ENCODE data around the gene DHRS1. TPM values are rescaled to one million over a fixed set of nuclear protein-coding genes. Genes with fewer than 3 reads are reported as not detected.

The DHRS1 gene
- total and polyA plus RNA-seq, 2 of the 4 experiments (the other 2 are of a cell fraction): 15.8 to 38.6 TPM

DNA sequence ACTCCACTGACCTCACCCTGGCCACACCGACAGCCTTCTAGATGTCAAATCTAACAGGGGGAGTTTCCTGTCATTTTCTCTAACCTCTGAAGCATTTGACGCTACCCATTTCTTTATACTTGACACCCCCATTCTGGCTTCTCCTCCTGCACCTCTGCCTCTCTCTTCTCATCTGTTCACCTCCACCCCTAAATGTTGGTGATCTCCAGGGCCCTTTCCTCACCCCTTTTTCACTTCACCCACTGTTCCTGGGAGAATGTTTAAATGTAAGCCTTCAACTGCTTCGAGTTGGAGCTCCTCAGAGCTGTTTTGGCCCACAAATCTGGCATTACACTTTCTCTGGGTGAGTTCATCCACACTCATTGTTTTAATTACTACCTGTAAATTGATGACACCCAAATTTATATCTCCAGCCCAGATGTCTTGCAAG is 27.7 kb downstream of the DHRS1 start:
- Histone ChIP-seq H2BK5ac (ENCODE audit: low read depth, low read length, poor library complexity, severe bottlenecking) (peak overlapping the region; percentile 51), H3K9me1 (ENCODE audit: insufficient read depth, low read length) (peaks cover 5% of the 10 kb centered on the region; the same call in 1 of the 2 replicates), H2BK120ac (ENCODE audit: low read depth, low read length) (0 out of 2 replicates have a peak overlapping the region, but pooled peaks have one; percentile 42), H3K4me2 (ENCODE audit: low read depth, low read length) (peak overlapping the region; percentile 86), H4K5ac (ENCODE audit: low read depth, low read length) (peak overlapping the region; percentile 94), H3K4ac (ENCODE audit: low read depth, low read length) (peak overlapping the region; percentile 89), H2BK15ac (ENCODE audit: low read depth, low read length) (no peak overlapping the region), H3K79me1 (ENCODE audit: low read depth in 1 of 2, low read length in 2 of 2) (peaks cover 12 to 30% of the 10 kb centered on the region in 2 experiments), H2AK9ac (replicated peaks; ENCODE audit: low read depth, low read length, poor library complexity) (no peak overlapping the region), H3K36me3 (ENCODE audit: control insufficient read depth, insufficient read depth, low read length) (peaks cover 16% of the 10 kb centered on the region), H4K8ac (ENCODE audit: low read depth in 2 of 2, low read length in 2 of 2) (peak overlapping the region; percentile 90 to 100), H3K4me1 (ENCODE audit: control insufficient read depth, insufficient read depth, low read length) (peaks cover 5% of the 10 kb centered on the region; the same call in 1 of the 2 replicates), H3K27ac (ENCODE audit: insufficient read depth, low read length) (peak overlapping the region; percentile 28; the same call in 1 of the 2 replicates), H3K4me3 (ENCODE audit: insufficient read depth, low read depth, low read length) (peak overlapping the region; percentile 63), H3K27me3 (ENCODE audit: control insufficient read depth, insufficient read depth, low read length) (no peaks in the 10 kb centered on the region), H2AK5ac (ENCODE audit: low read depth, low read length) (peak overlapping the region; percentile 82; the same call in 1 of the 2 replicates), H4K20me1 (ENCODE audit: insufficient read depth, low read length) (no peaks in the 10 kb centered on the region), H3K14ac (replicated peaks; ENCODE audit: low read depth, low read length) (peak overlapping the region; percentile 79), H2BK20ac (ENCODE audit: low read depth, low read length) (no peak overlapping the region), H3K9me3 (ENCODE audit: control insufficient read depth, insufficient read depth, low read length) (no peaks in the 10 kb centered on the region), H2AFZ (replicated peaks; ENCODE audit: low read length, poor library complexity) (peak overlapping the region; percentile 97), H3K18ac (ENCODE audit: low read depth, low read length) (no peak overlapping the region), H4K91ac (ENCODE audit: insufficient read depth, low read depth, low read length) (peak overlapping the region; percentile 81), H3K56ac (ENCODE audit: extremely low read depth, insufficient read depth, low read length) (peak overlapping the region; percentile 20; the same call in 1 of the 2 replicates), H3K9ac (ENCODE audit: low read depth, low read length) (peak overlapping the region; percentile 56), H3K23ac (ENCODE audit: low read depth, low read length) (peak overlapping the region; percentile 10; the same call in 1 of the 2 replicates)
- POLR2A ChIA-PET (ENCODE audit: unreplicated experiment): interaction anchor here (0.6 kb wide), 1 partner anchor 15 kb away, joined by 3 read pairs; no protein-coding TSS in a partner anchor
- in situ Hi-C loops (cut with MboI; ENCODE audit: low sequenced_read_pairs) (no loop called here), intact Hi-C loops (cut with micrococcal nuclease) (loop anchor here (1.0 to 2.0 kb wide), 3 partner anchors 15 to 29 kb away; partner anchors contain the start of gene TINF2), dilution Hi-C loops (cut with HindIII; ENCODE audit: low sequenced_read_pairs, unreplicated experiment) (no loop called here)
- DNase-seq (no peak), ATAC-seq (ENCODE audit: low read depth) (peak; percentile 7; the same call in 1 of the 2 replicates)
- 20% methylated on average over 1 of the region's 3 CpGs; no CpG with 5 or more reads in 1 of the 2 experiments for WGBS, 2 experiments (ENCODE audit: extremely low coverage in 2 of 2, insufficient read length in 1 of 2)
- CTCF ChIA-PET: interaction anchor here (0.6 to 2.0 kb wide), 2 partner anchors 20 to 30 kb away, joined by 4 to 11 read pairs; partner anchors contain the start of gene TINF2
- BruUV-seq (replicated peaks): no TSS peak
- no peak for TF ChIP-seq POLR2A (IDR thresholded peaks at IDR 0.05; ENCODE audit: low read depth, low read length)
- TF ChIP-seq, protein P1, sequence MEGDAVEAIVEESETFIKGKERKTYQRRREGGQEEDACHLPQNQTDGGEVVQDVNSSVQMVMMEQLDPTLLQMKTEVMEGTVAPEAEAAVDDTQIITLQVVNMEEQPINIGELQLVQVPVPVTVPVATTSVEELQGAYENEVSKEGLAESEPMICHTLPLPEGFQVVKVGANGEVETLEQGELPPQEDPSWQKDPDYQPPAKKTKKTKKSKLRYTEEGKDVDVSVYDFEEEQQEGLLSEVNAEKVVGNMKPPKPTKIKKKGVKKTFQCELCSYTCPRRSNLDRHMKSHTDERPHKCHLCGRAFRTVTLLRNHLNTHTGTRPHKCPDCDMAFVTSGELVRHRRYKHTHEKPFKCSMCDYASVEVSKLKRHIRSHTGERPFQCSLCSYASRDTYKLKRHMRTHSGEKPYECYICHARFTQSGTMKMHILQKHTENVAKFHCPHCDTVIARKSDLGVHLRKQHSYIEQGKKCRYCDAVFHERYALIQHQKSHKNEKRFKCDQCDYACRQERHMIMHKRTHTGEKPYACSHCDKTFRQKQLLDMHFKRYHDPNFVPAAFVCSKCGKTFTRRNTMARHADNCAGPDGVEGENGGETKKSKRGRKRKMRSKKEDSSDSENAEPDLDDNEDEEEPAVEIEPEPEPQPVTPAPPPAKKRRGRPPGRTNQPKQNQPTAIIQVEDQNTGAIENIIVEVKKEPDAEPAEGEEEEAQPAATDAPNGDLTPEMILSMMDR (conservative IDR thresholded peaks at IDR 0.05; ENCODE audit: low read depth, low read length): no peak
- TF ChIP-seq MAFK (IDR thresholded peaks at IDR 0.05; ENCODE audit: low read depth, low read length): no peak
- TF ChIP-seq, protein P2, sequence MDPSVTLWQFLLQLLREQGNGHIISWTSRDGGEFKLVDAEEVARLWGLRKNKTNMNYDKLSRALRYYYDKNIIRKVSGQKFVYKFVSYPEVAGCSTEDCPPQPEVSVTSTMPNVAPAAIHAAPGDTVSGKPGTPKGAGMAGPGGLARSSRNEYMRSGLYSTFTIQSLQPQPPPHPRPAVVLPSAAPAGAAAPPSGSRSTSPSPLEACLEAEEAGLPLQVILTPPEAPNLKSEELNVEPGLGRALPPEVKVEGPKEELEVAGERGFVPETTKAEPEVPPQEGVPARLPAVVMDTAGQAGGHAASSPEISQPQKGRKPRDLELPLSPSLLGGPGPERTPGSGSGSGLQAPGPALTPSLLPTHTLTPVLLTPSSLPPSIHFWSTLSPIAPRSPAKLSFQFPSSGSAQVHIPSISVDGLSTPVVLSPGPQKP (IDR thresholded peaks at IDR 0.05; ENCODE audit: borderline replicate concordance, low read depth, low read length): no peak
- TF ChIP-seq FOS (IDR thresholded peaks at IDR 0.05; ENCODE audit: low read depth, low read length): no peak
- no peak for TF ChIP-seq BHLHE40 (IDR thresholded peaks at IDR 0.05; ENCODE audit: low read depth, low read length)
- TF ChIP-seq, protein P3, sequence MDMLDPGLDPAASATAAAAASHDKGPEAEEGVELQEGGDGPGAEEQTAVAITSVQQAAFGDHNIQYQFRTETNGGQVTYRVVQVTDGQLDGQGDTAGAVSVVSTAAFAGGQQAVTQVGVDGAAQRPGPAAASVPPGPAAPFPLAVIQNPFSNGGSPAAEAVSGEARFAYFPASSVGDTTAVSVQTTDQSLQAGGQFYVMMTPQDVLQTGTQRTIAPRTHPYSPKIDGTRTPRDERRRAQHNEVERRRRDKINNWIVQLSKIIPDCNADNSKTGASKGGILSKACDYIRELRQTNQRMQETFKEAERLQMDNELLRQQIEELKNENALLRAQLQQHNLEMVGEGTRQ (IDR thresholded peaks at IDR 0.05; ENCODE audit: low read depth, low read length): no peak
- no peak for TF ChIP-seq MXI1 (IDR thresholded peaks at IDR 0.05; ENCODE audit: borderline replicate concordance, low read depth, low read length)
- no peak for TF ChIP-seq RFX5 (IDR thresholded peaks at IDR 0.05; ENCODE audit: low read depth, low read length)
- no peak for TF ChIP-seq RAD21 (IDR thresholded peaks at IDR 0.05; ENCODE audit: low read length)
- TF ChIP-seq NFE2L2 (IDR thresholded peaks at IDR 0.05; ENCODE audit: low read depth, low read length): no peak
- no peak for TF ChIP-seq CEBPB (IDR thresholded peaks at IDR 0.05; ENCODE audit: low read depth, low read length)
- no peak for TF ChIP-seq SMC3 (IDR thresholded peaks at IDR 0.05; ENCODE audit: low read depth, low read length)
- no peak for TF ChIP-seq RCOR1 (IDR thresholded peaks at IDR 0.05; ENCODE audit: insufficient replicate concordance, low read length)
- no peak for TF ChIP-seq CHD1 (IDR thresholded peaks at IDR 0.05; ENCODE audit: low read depth, low read length)
